HG03159 (cell line): ENCODE results near the gene MEI4.
"Not testable (repeated sequence)": the region's sequence is repeated elsewhere in the genome, so short reads cannot be mapped to it uniquely, and the experiment has no call there.

Source experiments
- ATAC-seq: cut with Tn5 transposase; IDR thresholded peaks from one replicate; pipeline ENCODE4 v1.9.1; 2021; ENCODE audit warnings: mild to moderate bottlenecking, moderate library complexity; ENCODE audit not compliant: unreplicated experiment

Gene MEI4

DNA sequence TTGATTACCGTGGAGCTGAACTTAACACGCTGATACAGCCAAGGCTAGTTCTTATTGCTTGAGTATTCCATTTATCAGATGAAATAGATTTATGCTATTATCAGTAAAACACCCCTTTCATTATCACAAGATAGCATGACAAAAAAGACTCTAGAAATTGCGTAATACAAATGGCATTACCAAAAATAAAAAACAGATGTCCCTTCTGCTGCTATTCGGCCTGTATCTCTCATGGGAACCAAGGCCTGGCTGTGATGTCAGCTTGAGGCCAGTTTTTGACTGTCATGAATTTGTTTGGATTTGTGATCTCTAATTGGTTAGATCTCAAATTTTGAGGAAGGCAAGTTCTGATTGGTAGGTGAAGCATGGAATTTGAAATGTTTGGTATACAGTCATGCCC lies 25.2 kb downstream of the MEI4 start:
- no peak for ATAC-seq

DNA sequence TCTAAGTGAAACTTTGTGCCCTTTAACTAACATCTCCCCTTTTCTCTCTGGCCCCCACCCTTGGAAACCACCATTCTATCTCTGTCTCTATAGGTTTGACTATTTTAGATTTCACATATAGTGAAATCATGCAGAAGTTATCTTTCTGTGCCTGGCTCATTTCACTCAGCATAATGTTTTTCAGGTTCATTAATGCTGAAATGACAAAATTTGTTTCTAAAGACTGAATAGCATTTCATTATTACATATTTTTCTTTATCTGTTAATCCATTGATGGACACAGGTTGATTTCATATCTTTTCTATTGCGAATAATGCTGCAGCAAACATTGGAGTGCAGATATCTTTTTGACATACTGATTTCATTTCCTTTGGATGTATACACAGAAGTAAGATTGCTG lies 30.7 kb downstream of the MEI4 start:
- ATAC-seq = no peak

DNA sequence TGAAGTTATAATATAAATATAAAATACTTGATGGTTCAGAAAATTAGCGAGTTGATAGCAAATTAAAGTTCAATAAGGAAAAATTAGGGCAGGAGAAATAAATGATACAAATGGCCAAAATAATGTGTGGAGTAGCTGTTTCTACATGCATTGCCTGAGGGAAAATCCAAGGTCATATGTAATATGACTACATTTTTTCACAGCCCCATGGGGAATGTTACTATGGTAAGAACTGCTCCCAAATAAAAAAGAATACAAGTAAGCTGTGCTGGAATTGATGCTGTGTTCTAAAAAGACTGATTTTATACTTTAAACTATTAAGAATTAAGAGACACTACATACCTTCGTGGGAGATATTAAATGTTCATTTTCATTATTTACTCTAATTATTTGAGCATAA lies 34.1 kb downstream of the MEI4 start:
- no peak for ATAC-seq

DNA sequence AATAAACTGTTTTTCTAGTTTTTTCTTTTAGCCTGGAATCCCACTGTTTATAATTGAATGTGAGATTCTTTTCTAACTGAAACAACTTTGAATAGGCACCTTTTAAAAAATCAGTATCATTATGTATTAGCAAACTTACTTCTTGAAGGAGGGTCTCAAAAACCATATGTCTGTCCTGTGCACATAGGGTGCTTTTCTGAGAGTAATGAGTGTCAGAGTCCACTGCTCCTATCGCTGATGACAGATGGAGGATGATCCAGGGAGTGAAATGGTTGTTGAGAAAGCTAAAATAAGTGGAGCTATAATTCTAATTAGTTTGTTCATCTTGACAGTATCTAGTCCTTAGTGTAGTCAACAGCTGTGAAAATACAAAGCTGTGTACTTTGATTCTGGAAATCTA lies 35.8 kb downstream of the MEI4 start:
- no peak for ATAC-seq

DNA sequence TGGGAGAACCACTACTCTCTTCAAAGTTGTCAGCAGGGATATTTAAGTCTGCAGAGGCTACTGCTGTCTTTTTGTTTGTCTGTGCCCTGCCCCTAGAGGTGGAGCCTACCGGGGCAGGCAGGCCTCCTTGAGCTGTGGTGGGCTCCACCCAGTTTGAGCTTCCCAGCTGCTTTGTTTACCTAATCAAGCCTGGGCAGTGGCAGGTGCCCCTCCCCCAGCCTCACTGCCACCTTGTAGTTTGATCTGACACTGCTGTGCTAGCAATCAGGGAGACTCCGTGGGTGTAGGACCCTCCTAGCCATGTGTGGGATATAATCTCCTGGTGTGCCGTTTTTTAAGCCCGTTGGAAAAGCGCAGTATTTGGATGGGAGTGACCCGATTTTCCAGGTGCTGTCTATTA lies 47.3 kb downstream of the MEI4 start:
- not testable (repeated sequence) for ATAC-seq

DNA sequence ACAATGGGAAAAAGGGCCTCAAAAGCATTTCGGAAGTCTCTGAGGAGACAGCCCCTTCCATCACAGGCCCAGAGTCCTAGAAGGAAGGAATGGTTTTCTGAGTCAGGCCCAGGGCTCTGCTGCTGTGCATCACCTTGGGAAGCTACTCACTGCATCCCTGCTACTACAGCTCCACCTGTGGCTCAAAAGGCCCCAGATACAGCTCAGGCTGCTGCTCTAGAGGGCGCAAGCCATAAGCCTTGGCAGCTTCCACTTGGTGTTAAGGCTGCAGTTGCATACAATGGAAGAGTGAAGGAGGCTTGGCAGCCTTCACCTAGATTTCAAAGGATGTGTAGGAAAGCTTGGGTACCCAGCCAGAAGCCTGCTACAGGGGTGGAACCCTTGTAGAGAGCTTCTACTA lies 54.8 kb downstream of the MEI4 start:
- ATAC-seq = no peak

DNA sequence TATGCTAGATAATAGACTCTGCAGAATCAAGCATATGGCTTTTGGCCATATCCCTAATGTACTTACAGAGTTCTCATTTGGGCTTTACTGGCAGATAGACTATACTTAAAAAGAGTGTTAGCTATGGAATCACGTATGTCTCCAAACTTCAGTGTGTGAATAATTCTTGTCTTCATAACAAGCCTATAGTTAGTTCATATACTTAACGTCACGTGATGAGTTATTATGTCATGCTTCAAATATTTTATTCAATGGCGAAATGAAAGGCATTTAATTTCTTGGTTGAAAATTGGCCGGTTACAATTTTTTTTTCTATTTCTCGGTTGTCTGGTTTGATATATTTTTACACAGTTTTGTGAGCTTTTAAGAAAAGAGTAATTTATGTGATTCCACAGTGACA lies 62.7 kb downstream of the MEI4 start:
- no peak for ATAC-seq

DNA sequence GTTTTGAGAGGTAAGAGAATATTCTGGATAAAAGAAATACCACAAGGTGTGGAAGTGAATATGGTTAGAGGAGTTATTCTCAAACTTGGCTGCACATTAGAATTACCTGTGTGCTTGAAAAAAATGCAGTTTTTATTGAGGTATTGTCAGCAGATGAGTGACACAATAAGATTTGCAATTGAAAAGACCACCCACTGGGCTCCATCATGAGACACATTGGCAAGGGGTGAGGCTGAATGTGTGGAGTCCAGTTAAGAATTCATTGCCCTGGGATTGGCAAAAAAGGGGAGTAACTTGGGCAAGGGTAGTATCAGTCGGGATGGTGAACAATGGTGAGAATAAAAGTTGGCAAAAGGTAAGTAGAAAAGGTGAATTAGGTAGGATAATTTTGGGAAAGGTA lies 63.5 kb downstream of the MEI4 start:
- no peak for ATAC-seq

DNA sequence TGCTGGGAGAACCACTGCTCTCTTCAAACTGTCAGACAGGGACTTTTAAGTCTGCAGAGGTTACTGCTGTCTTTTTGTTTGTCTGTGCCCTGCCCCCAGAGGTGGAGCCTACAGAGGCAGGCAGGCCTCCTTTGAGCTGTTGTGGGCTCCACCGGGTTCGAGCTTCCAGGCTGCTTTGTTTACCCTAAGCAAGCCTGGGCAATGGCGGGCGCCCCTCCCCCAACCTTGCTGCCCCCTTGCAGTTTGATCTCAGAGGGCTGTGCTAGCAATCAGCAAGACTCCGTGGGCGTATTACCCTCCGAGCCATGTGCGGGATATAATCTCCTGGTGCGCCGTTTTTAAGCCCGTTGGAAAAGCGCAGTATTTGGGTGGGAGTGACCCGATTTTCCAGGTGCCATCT lies 83.2 kb downstream of the MEI4 start:
- not testable (repeated sequence) for ATAC-seq

DNA sequence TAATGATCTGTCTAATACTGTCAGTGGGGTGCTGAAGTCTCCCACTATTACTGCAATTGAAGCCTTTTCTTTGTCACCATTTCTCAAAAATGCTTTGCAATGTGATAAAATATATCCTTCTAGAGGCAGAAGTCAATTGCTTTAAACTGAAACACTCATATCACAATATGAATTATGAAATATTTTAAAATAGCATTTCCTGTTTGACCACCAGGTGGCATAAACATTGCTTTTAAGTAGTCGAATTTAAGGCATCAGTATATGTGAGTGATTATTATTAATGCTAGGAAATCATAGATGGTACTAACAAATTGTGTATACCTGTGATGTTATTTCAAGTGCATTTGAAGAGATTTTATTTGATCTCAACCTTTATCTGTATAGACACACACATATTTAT lies 87.5 kb downstream of the MEI4 start:
- ATAC-seq = no peak

DNA sequence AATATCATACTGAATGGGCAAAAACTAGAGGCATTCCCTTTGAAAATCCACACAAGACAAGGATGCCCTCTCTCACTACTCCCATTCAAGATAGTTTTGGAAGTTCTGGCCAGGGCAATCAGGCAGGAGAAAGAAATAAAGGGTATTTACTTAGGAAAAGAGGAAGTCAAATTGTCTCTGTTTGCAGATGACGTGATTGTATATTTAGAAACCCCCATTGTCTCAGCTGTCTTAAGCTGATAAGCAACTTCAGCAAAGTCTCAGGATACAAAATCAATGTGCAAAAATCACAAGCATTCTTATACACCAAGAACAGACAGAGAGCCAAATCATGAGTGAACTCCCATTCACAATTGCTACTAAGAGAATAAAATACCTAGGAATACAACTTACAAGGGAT lies 99.3 kb downstream of the MEI4 start:
- not testable (repeated sequence) for ATAC-seq

DNA sequence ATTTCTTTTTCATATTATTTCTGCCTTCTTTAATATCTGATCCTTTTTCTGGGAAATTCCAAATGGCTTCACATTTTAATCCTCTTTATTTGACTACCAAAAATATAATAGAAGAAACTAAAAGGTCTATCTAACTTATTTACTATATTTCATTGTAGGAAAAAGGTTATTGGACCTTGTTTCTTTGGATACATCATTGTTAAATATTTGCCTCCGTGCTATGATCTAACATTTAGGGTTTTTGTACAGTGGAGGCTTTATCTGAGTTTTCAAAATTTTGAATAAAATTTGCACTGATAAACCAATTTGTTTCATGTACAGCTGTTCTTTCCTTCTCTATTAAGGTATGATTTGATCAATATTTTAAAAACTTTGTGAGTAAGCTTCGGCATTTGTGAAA lies 109.5 kb downstream of the MEI4 start:
- ATAC-seq = no peak

DNA sequence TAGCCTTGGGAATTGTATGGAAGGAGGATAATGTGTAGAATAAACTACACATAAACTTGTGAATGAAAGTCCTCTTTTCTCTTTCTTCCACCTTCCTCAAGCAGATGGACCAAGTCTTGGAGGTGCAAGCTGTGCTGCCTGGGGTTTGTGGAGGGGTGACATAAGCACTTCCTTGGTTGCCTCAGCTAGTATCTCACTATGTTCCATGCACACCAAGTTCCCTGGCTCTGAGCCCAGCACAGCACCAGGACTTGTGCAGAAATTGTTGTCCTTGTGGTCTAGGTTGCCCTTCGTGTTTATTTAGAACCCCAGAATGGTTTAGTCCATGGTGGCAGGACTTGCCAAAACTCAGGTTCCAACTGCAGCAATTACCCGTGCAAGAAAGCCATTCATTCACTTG lies 110.3 kb downstream of the MEI4 start:
- ATAC-seq = no peak

DNA sequence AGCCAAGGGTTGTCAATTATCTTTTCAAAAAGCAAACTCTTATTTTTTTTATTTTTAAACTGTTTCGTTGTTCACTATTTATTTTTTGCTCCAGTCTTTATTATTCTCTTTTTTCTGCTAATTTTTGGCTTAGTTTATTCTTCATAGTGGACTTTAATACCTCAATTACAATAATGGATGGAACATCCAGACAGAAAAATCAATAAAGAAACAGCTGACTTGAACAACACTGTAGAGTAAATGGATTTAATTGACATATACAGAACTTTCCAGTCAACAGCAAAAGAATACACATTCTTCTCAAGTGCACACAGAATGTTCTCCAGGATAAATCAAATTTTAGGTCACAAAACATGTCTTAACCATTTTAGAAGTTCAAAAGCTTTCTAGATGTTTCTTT lies 111.5 kb downstream of the MEI4 start:
- ATAC-seq = no peak

DNA sequence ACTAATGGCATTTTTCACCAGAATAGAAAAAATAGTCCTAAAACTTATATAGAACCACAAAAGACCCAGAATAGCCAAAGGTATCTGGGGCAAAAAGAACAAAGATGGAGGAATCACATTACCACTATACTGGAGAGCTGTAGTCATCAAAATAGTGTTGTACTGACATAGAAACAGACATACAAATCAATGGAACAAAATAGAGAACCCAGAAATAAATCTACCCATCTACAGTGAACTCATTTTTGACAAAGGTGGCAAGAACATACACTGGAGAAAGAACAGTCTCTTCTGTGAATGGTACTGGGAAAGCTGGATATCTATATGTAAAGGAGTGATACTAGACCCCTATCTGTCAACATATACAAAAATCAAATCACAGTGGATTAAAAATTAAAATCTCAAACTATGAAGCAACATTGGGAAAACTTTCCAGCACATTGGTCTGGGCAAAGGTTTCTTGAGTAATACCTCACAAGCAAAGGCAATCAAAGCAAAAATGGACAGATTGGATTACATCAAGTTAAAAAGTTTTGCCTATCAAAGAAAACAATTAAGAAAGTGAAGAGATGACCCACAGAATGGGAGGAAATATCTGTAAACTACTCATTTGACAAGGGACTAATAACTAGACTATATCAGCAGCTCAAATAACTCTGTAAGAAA lies 120.5 kb downstream of the MEI4 start:
- no peak for ATAC-seq

DNA sequence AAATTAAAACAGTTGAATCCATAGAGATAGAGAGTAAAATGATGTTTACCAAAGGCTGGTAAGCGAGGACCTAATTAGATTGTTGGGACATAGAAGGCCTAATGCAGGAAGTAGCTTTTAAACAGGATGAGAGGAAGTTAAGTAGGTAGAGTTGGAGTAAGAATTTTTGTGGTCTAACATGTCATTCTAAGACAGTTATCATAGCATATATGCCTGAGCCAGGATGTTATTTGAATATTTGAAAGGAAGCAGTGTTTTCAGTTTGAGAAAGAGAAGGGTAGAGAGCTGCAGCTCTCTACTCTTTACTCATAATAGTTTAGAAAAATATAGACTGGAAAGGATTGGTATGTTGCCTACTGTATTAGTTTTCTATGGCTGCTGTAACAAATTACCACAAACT lies 121.6 kb downstream of the MEI4 start:
- no peak for ATAC-seq

DNA sequence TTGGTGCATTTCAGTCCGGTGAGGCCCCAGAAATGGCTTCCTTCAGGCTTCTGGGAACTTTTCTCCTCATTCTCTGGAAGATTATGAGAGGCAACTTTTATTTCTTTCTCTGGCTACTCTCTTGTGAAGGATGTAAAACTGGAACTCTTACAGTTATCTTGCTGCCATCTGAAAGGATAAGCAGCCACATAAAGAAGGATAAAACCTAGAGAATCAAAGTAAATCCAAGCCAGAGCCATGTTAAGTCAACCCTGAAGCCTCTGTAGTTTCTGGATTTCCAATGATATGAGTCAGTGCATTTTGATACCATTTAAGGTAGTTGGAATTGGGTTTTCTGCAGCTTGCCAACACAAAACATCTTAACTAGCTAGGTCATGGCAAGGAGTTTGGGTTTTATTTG lies 123.6 kb downstream of the MEI4 start:
- ATAC-seq = no peak

DNA sequence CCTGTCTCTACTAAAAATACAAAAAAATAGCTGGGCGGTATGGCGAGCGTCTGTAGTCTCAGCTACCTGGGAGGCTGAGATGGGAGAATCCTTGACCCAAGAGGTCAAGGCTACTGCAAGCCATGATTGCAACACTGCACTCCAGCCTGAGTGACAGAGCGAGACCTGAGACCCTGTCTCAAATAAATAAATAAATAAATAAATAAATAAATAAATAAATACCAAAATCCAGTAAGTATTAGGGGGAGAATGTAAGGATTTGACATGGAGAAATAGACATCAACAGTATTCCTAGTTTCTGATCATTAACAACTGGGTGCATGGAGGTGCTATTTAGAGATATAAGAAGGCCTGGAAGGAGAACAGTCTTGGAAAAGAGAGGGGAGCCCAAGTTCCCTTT lies 125.7 kb downstream of the MEI4 start:
- ATAC-seq = no peak

DNA sequence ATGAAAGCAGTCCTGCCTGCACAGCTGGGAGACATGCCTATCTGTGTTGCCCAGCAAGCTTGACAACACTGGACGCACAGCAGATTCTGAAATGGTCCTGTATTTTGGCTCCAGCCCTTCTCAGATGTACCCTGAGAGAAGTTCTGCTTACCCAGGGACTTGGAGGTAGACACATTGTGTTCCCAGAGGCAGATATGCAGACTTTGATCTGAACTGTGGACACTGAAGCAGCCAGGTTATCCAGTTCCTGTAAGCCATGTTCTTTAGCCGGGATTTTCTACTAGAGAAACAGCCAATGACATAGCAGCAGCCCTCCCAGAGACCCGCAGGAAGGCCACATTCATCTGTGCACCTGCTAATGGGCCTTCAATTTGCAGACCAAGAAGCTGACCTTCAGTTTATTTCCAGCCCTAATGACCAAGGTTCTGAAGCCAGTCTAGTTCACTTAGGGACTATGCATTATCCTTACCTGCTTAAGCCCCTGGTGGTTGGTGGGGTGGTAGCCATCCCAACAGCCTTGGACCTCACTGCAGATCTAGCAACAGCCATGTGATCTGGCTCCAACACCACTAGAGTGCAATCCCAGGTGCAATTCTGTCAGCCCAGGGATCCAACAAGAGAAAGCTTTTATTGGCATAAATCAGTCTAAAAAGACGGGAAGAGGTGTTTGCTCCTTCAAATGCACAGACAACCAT lies 134.2 kb downstream of the MEI4 start:
- ATAC-seq = no peak

DNA sequence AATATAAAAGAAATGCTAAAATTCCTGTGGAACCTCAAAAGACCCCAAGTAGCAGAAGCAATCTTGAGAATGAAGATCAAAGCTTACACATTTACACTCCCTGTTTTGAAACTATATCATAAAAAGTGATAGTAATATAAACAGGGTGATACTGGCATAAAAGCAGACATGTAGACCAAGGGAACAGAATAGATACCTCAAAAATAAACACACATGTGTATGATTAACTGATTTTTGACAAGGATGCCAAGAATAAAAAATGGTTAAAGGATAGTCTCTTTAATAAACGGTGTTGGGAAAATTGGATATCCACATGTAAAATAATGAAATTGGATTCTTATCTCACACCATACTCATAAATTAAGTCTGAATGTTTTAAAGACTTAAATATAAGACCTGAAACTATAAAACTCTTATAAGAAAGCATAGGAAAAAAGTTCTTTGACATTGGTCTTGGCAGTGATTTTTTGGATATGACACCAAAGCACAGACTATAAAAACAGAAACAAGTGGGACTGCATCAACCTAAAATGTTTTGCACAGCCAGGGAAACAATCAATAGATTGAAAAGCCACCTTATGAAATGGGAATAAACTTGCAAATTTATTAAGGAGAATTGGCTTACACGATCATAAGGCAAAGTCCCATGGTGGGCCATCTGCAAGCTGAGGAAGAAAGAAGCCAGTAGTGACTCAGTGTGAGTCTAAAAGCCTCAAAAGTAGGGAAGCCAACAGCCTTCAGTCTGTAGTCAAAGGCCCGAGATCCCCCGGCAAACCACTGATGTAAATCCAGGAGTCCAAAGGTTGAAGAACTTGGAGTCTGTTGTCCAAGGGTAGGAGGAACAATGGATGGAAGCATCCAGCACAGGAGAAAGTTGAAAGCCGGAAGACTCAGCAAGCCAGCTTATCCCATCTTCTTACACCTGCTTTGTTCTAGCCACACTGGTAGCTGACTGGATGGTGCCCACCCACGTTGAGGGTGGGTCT lies 144.3 kb downstream of the MEI4 start:
- ATAC-seq = no peak

DNA sequence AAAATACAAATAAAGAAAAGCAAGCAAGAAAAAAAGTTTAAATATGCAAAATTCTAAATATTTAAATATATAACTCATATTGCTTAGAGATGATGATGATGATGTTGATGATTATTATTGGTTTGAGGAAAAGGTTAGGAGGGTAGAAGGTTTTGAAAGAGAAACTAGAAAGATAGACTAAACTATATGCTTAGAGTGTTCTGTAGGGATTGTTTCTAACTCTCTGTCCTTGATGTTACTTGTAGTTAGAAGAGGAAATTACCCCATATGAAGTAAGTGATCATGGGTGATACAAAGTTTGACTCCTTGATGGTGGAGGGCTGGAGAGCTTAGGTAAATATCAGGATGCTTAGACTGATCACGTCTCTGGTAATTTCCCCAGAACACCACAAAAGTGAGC lies 159.5 kb downstream of the MEI4 start:
- no peak for ATAC-seq

DNA sequence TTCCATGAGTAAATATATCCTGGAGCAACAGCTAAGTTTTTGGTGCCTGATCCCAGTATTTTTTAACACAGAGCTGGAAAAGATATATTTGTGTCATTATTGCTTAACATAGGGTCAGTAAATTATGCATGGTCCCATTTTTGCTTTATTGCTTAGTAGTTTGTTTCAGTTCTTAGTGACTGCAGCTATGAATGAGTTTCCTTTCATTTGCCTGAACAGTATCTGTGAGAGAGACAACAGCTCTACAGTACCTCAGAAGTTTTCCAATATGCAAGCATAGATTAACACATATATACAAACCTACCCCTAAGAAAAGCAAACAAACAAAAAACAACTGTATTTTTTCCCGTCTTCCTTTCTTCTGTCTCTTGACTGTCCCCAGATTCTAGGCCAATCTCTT lies 160.3 kb downstream of the MEI4 start:
- no peak for ATAC-seq
